GM19438 (cell line): ENCODE measurements around the gene VPS18.

Experiments
- ATAC-seq: cut with Tn5 transposase; IDR thresholded peaks from one replicate; pipeline ENCODE4 v1.9.1; 2021; ENCODE audit warnings: low read depth; ENCODE audit not compliant: unreplicated experiment

The VPS18 gene

GRCh38 chr15:40918146-40918798 lies 24.0 kb downstream of the VPS18 start:
- no peak for ATAC-seq

GRCh38 chr15:40918799-40919392 lies 24.6 kb downstream of the VPS18 start:
- ATAC-seq: no peak

- no peak for ATAC-seq
These were observed 27.8 kb downstream of the VPS18 start for GRCh38 chr15:40921949-40922607.

GRCh38 chr15:40922608-40923005 lies 28.4 kb downstream of the VPS18 start:
- ATAC-seq: no peak

- ATAC-seq: no peak
These were observed 29.3 kb downstream of the VPS18 start for GRCh38 chr15:40923551-40923950.

- ATAC-seq: no peak
These were observed 31.2 kb downstream of the VPS18 start for GRCh38 chr15:40925495-40925862.

- no peak for ATAC-seq
These were observed 31.8 kb downstream of the VPS18 start for GRCh38 chr15:40925863-40926658.

- no peak for ATAC-seq
These were observed 32.6 kb downstream of the VPS18 start for GRCh38 chr15:40926659-40927494.

- ATAC-seq: no peak
These were observed 33.2 kb downstream of the VPS18 start for GRCh38 chr15:40927495-40927872.

- no peak for ATAC-seq
These were observed 33.9 kb downstream of the VPS18 start for GRCh38 chr15:40927873-40928806.

GRCh38 chr15:40928821-40929659 lies 34.8 kb downstream of the VPS18 start, which contains the start of gene DLL4:
Gene DLL4, plus strand, starts transcription at chr15:40929340. Its CDS starts 329 bp downstream, at chr15:40929669.
- no peak for ATAC-seq

- ATAC-seq: no peak
These were observed 35.6 kb downstream of the VPS18 start for GRCh38 chr15:40929660-40930429.

GRCh38 chr15:40930430-40931299 lies 36.4 kb downstream of the VPS18 start:
- no peak for ATAC-seq

GRCh38 chr15:40931300-40932142 lies 37.3 kb downstream of the VPS18 start:
- ATAC-seq: no peak

- ATAC-seq: no peak
These were observed 37.9 kb downstream of the VPS18 start for GRCh38 chr15:40932156-40932555.
